KMS-11 (cell line): ENCODE measurements around the gene ARR3.
"Not testable (repeated sequence)": the region's sequence is repeated elsewhere in the genome, so short reads cannot be mapped to it uniquely, and the experiment has no call there.

Source experiments
- H2AFZ ChIP-seq: fragments of 200-600 bp; sonication (generic); 2 replicates; pipeline ENCODE4 v1.6.1; 2016; ENCODE audit warnings: antibody characterized with exemption, mixed run types, low read depth
- H3K27ac ChIP-seq: fragments of 200-600 bp; sonication (generic); 2 replicates; pipeline ENCODE4 v1.6.1; 2016; ENCODE audit warnings: mild to moderate bottlenecking, mixed run types
- H3K27me3 ChIP-seq: fragments of 200-600 bp; sonication (generic); 2 replicates; pipeline ENCODE4 v1.6.1; 2017; ENCODE audit warnings: mild to moderate bottlenecking, low read depth, mixed run types, moderate library complexity; ENCODE audit not compliant: insufficient read depth
- H3K36me3 ChIP-seq: fragments of 200-600 bp; sonication (generic); 2 replicates; pipeline ENCODE4 v1.6.1; 2017; ENCODE audit warnings: mild to moderate bottlenecking, mixed run types; ENCODE audit not compliant: insufficient read depth
- H3K4me1 ChIP-seq: fragments of 200-600 bp; sonication (generic); 2 replicates; pipeline ENCODE4 v1.6.1; 2016; ENCODE audit warnings: mild to moderate bottlenecking, low read depth, mixed run types; ENCODE audit not compliant: poor library complexity, severe bottlenecking
- H3K4me2 ChIP-seq: fragments of 200-600 bp; sonication (generic); 2 replicates; pipeline ENCODE4 v1.7.0; 2016; ENCODE audit warnings: mild to moderate bottlenecking, mixed run types
- H3K4me3 ChIP-seq: fragments of 200-600 bp; sonication (generic); IDR thresholded peaks from 2 replicates; pipeline ENCODE4 v1.6.1; 2017; ENCODE audit warnings: low read depth, low read length, mixed read lengths; ENCODE audit not compliant: insufficient read depth
- H3K79me2 ChIP-seq: fragments of 200-600 bp; sonication (generic); 2 replicates; pipeline ENCODE4 v1.6.1; 2016; ENCODE audit warnings: low read depth, mixed run types; ENCODE audit not compliant: insufficient read depth
- H3K9ac ChIP-seq: fragments of 200-600 bp; sonication (generic); 2 replicates; pipeline ENCODE4 v1.6.1; 2016; ENCODE audit warnings: mild to moderate bottlenecking, mixed run types
- H4K20me1 ChIP-seq: fragments of 200-600 bp; sonication (generic); 2 replicates; pipeline ENCODE4 v1.6.1; 2016; ENCODE audit warnings: mild to moderate bottlenecking, mixed run types; ENCODE audit not compliant: insufficient read depth
- TF ChIP-seq, protein P1 (sequence below): fragments of 200-600 bp; sonication (generic); conservative IDR thresholded peaks from 2 replicates; pipeline ENCODE4 v1.6.1; 2017; ENCODE audit warnings: low read depth, mild to moderate bottlenecking, antibody characterized with exemption, low read length, moderate library complexity, mixed read lengths

Gene ARR3

DNA sequence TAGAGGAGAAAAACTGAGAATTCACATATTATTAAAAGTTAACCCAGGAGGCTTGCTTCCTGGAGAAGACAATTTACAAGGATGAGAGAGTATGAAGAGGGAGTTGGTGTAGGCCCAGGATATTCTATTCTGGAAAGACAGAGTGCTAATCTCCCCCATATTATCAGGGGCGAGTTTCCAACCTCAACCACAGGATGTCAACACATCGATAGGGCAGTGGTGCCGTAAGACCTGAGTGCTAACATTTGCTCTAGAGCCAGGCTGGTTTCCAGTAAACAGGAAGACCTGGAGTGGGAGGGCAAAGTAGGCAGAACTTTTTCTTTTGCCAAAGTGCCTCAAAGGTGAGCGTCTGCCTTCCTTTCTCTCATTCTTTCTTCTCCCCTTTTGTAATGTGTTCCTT lies 36.5 kb upstream of the ARR3 start:
- H3K79me2 ChIP-seq, result no peaks in the 10 kb centered on the region
- H4K20me1 ChIP-seq, result no peaks in the 10 kb centered on the region
- no peak overlapping the region for H2AFZ ChIP-seq
- no peaks in the 10 kb centered on the region for H3K36me3 ChIP-seq
- H3K9ac ChIP-seq, result no peak overlapping the region
- H3K27ac ChIP-seq, result no peak overlapping the region
- no peak overlapping the region for H3K4me3 ChIP-seq
- no peaks in the 10 kb centered on the region for H3K27me3 ChIP-seq
- TF ChIP-seq, protein P1, sequence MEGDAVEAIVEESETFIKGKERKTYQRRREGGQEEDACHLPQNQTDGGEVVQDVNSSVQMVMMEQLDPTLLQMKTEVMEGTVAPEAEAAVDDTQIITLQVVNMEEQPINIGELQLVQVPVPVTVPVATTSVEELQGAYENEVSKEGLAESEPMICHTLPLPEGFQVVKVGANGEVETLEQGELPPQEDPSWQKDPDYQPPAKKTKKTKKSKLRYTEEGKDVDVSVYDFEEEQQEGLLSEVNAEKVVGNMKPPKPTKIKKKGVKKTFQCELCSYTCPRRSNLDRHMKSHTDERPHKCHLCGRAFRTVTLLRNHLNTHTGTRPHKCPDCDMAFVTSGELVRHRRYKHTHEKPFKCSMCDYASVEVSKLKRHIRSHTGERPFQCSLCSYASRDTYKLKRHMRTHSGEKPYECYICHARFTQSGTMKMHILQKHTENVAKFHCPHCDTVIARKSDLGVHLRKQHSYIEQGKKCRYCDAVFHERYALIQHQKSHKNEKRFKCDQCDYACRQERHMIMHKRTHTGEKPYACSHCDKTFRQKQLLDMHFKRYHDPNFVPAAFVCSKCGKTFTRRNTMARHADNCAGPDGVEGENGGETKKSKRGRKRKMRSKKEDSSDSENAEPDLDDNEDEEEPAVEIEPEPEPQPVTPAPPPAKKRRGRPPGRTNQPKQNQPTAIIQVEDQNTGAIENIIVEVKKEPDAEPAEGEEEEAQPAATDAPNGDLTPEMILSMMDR, result no peak
- no peak overlapping the region for H3K4me2 ChIP-seq
- no peaks in the 10 kb centered on the region for H3K4me1 ChIP-seq

DNA sequence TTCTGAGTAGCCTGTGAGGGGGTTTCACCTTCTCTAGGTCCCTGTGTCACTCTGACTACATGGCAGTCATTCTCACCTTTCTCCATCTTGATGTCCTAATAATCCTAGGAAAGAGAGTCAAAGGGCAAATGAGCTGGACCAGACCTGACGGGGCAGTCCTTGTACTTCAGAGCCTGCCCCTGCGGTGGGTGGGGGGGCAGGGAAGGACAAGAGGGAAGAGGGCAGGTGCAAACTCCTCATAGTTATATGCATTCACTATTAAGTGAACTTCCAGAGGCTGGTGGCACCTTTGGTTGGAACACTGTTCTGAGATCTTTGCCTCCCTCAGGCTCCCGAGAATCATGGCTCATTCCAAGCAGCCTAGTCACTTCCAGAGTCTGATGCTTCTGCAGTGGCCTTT lies 33.8 kb upstream of the ARR3 start, which contains the start of gene AWAT1:
Gene AWAT1, plus strand, starts transcription at position 301 of the 400 bp plus-strand sequence. Its CDS starts 41 bp downstream, at position 342.
- Histone ChIP-seq H3K4me2 (no peak within 1 kb of the TSS), H4K20me1 (no peaks in the 10 kb centered on the region), H3K27me3 (no peaks in the 10 kb centered on the region), H3K9ac (no peak within 1 kb of the TSS), H2AFZ (no peak within 1 kb of the TSS), H3K4me1 (no peaks in the 10 kb centered on the region), H3K27ac (no peak within 1 kb of the TSS), H3K36me3 (no peaks in the 10 kb centered on the region), H3K79me2 (no peaks in the 10 kb centered on the region), H3K4me3 (no peak within 1 kb of the TSS)
- TF ChIP-seq, protein P1, result no peak

DNA sequence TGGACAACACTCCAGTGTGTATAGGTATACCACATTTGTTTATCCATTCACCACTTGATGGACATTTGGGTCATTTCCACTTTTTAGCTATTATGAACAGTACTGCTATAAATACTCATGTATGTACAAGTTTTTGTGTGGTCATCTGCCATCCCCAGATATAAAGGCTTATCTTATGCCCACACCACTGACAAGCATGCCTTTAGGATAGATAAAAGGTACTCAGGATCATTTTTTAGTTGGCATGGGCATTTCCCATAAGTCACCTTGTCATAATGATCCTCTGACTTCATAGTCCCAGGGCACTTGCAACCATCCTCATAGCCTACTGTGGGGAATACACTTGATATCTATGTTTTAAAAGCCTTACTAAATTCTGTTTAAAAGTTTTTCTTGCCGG lies 27.4 kb upstream of the ARR3 start:
- H3K9ac ChIP-seq, result no peak overlapping the region

DNA sequence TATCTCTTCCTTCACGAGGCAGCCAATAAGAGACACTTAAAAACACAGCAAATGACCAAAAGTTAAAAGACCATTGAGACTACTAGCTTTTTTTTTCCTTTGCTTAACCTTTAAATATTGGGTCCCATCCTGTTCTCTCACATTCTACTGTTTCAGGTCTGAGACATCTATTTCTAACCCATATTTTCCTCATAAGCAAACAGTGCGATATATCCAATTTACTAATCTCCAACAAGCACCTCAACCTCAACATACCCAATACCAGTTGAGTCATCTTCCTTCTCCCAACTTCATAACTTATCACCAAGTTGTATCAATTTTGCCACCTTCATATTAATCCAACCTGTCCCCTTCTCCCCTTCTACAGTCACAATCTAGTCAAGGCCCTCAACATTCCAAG lies 26.6 kb upstream of the ARR3 start:
- TF ChIP-seq, protein P1, result no peak
- Histone ChIP-seq H3K27ac (no peak overlapping the region), H4K20me1 (no peaks in the 10 kb centered on the region), H3K4me3 (no peak overlapping the region), H3K9ac (no peak overlapping the region), H2AFZ (no peak overlapping the region), H3K4me1 (no peaks in the 10 kb centered on the region), H3K36me3 (no peaks in the 10 kb centered on the region), H3K4me2 (no peak overlapping the region), H3K79me2 (no peaks in the 10 kb centered on the region), H3K27me3 (no peaks in the 10 kb centered on the region)

More for the DNA sequence above, 27.4 kb upstream of the ARR3 start:
- H3K4me1 ChIP-seq, result no peaks in the 10 kb centered on the region
- no peak overlapping the region for H3K27ac ChIP-seq
- H2AFZ ChIP-seq, result no peak overlapping the region
- no peak overlapping the region for H3K4me2 ChIP-seq
- H3K79me2 ChIP-seq, result no peaks in the 10 kb centered on the region
- TF ChIP-seq, protein P1, result no peak
- no peak overlapping the region for H3K4me3 ChIP-seq
- H3K27me3 ChIP-seq, result no peaks in the 10 kb centered on the region
- no peaks in the 10 kb centered on the region for H4K20me1 ChIP-seq
- H3K36me3 ChIP-seq, result no peaks in the 10 kb centered on the region

DNA sequence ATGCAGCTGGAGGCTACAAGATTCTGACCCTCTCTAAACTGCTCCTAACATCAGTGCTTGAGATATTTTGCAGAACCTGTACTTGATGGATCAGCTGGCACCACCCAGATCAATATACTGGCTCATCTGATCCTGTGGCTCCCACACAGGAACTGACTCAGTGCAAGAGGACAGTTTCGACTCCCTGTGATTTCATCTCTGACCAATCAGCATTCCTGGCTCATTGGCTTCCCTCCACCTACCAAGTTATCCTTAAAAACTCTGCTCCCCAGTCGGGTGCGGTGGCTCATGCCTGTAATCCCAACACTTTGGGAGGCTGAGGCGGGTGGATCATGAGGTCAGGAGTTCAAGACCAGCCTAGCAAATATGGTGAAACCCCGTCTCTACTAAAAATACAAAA lies 24.5 kb upstream of the ARR3 start:
- not testable (repeated sequence) for H3K4me1 ChIP-seq, H3K79me2 ChIP-seq, H3K9ac ChIP-seq, H3K4me3 ChIP-seq, H3K27me3 ChIP-seq, H3K27ac ChIP-seq, H3K36me3 ChIP-seq, H4K20me1 ChIP-seq, H2AFZ ChIP-seq, H3K4me2 ChIP-seq
